ENCODE results near the gene FYB1. TPM values are rescaled to one million over a fixed set of nuclear protein-coding genes. Genes with fewer than 3 reads are reported as not detected.

The FYB1 gene
- total and polyA plus RNA-seq, 2 of the 8 experiments (the other 6 are each of a cell fraction or from before 2014, with no cell fraction given) = not detected

GRCh38 chr5:39216631-39217030 is 2.7 kb downstream of the FYB1 start:
- Histone ChIP-seq H2BK120ac (replicated peaks; ENCODE audit: low read depth, low read length) (no peak overlapping the region), H2BK12ac (ENCODE audit: low read depth, low read length) (no peak overlapping the region), H2BK15ac (ENCODE audit: low read length) (no peak overlapping the region), H3K4me3 (ENCODE audit: extremely low read depth in 1 of 4, insufficient read depth in 2 of 4, low read depth in 3 of 4, low read length in 4 of 4) (no peak overlapping the region), H3K23me2 (ENCODE audit: low read depth, low read length) (no peaks in the 10 kb centered on the region), H2AFZ (ENCODE audit: low read length) (no peak overlapping the region), H4K20me1 (replicated peaks in 1 of 2; ENCODE audit: control insufficient read depth in 1 of 2, insufficient read depth in 2 of 2, low read length in 2 of 2) (no peaks in the 10 kb centered on the region), H2BK5ac (ENCODE audit: low read depth, low read length) (no peak overlapping the region), H3K27me3 (replicated peaks in 1 of 4; ENCODE audit: control insufficient read depth in 3 of 4, extremely low read depth in 1 of 4, insufficient read depth in 3 of 4, low read length in 3 of 4) (no peaks in the 10 kb centered on the region), H3K79me2 (ENCODE audit: control insufficient read depth in 1 of 2, insufficient read depth in 2 of 2, low read length in 2 of 2) (no peaks in the 10 kb centered on the region), H2BK20ac (ENCODE audit: low read length) (no peak overlapping the region), H3K4me1 (replicated peaks in 1 of 4; ENCODE audit: control insufficient read depth in 3 of 4, insufficient read depth in 4 of 4, low read length in 3 of 4) (peaks cover 0 to 2% (median 0%) of the 10 kb centered on the region in 4 experiments; a peak in 1 of 7 replicates), H3K9me3 (ENCODE audit: insufficient read depth in 2 of 2, low read depth in 1 of 2, low read length in 1 of 2) (no peaks in the 10 kb centered on the region), H3K4me2 (ENCODE audit: insufficient read depth in 1 of 2, low read depth in 2 of 2, low read length in 2 of 2) (no peak overlapping the region), H3K4ac (replicated peaks; ENCODE audit: insufficient read length, low read depth, low read length) (no peak overlapping the region), H3K27ac (ENCODE audit: low read depth, low read length) (no peak overlapping the region), H4K8ac (ENCODE audit: extremely low read depth, insufficient read depth, low read length) (no peak overlapping the region), H3K18ac (ENCODE audit: extremely low read depth, low read length) (no peak overlapping the region), H3K79me1 (ENCODE audit: low read depth, low read length) (no peaks in the 10 kb centered on the region), H3K23ac (ENCODE audit: insufficient read length) (no peak overlapping the region), H2AK5ac (ENCODE audit: low read depth, low read length) (no peak overlapping the region), H3K56ac (replicated peaks; ENCODE audit: insufficient read length, low read depth, low read length) (no peak overlapping the region), H3K9ac (replicated peaks in 1 of 4; ENCODE audit: extremely low read depth in 1 of 4, low read depth in 3 of 4, low read length in 3 of 4) (no peak overlapping the region), H3K36me3 (ENCODE audit: control insufficient read depth in 2 of 4, insufficient read depth in 4 of 4, low read length in 3 of 4) (no peaks in the 10 kb centered on the region), H4K91ac (replicated peaks; ENCODE audit: insufficient read length, low read length) (no peak overlapping the region), H4K5ac (ENCODE audit: insufficient read length, low read depth, low read length) (no peak overlapping the region), H3K14ac (ENCODE audit: insufficient read length) (no peak overlapping the region)
- ChIA-PET POLR2A (ENCODE audit: partially characterized antibody) (no interaction called here), CTCF (ENCODE audit: partially characterized antibody) (interaction anchor here (0.7 to 5.9 kb wide), 34 partner anchors 10 to 356 kb away, joined by 3 to 44 read pairs (median 5); no protein-coding TSS in a partner anchor)
- no peak for TF ChIP-seq RNF2 (IDR thresholded peaks at IDR 0.05; ENCODE audit: borderline replicate concordance, low read depth, low read length, missing control alignments, poor library complexity, severe bottlenecking)
- TF ChIP-seq KDM4A (IDR thresholded peaks at IDR 0.05; ENCODE audit: low read depth, low read length, severe bottlenecking) = no peak
- TF ChIP-seq RBBP5 (IDR thresholded peaks at IDR 0.05; ENCODE audit: borderline replicate concordance, low read depth, low read length) = no peak
- TF ChIP-seq FOSL1 (IDR thresholded peaks at IDR 0.05; ENCODE audit: insufficient read depth, low read depth, low read length) = no peak
- TF ChIP-seq MAFK (IDR thresholded peaks at IDR 0.05; ENCODE audit: low read depth, low read length) = no peak
- no peak for TF ChIP-seq NRF1 (IDR thresholded peaks at IDR 0.05; ENCODE audit: low read depth, low read length)
- TF ChIP-seq KDM1A (IDR thresholded peaks at IDR 0.05; ENCODE audit: borderline replicate concordance, low read length) = no peak
- no peak for TF ChIP-seq GTF2F1 (IDR thresholded peaks at IDR 0.05; ENCODE audit: borderline replicate concordance, low read depth, low read length)
- FAIRE-seq (no peak), DNase-seq (ENCODE audit: low read depth in 1 of 2, low spot score in 2 of 2) (no peak)
- 90% methylated on average over 2 of the region's 2 CpGs; no CpG with 5 or more reads in 1 of the 2 experiments for WGBS, 2 experiments (ENCODE audit: extremely low coverage in 1 of 2, insufficient coverage in 1 of 2, insufficient read length in 1 of 2, insufficient replicate concordance in 2 of 2, low coverage in 1 of 2, low lambda C conversion rate in 2 of 2, missing lambda C conversion rate in 1 of 2)

Data from H1 (cell line).